ENCODE results near the gene PTPRD. TPM values are rescaled to one million over a fixed set of nuclear protein-coding genes. Genes with fewer than 3 reads are reported as not detected.

Gene PTPRD
- total RNA-seq, 1 experiment from 2014 or later = 0.02 TPM

DNA sequence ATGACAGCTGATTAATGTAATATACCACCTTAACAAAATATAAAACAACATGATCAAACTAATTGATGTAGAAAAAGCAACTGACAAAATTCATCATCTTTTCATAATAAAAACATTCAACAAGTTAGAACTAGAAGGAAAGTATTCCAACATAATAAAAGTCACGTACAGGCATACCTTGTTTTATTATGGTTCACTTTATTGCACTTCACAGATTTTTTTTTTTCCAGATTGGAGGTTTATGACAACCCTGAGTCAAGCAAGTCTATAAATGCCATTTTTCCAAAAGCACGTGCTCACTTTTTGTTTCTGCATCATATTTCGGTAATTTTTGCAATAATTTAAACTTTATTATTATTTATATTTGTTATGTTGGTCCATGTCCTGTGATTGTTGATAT lies 1120.3 kb downstream of the PTPRD start:
- H3K4me3 ChIP-seq (replicated peaks in 1 of 2; ENCODE audit: low read depth in 1 of 2, low read length in 2 of 2) = no peak overlapping the region
- no peaks in the 10 kb centered on the region for H3K36me3 ChIP-seq (ENCODE audit: control insufficient read depth in 1 of 2, insufficient read depth in 2 of 2, low read length in 2 of 2)
- no peak for DNase-seq (ENCODE audit: low read depth, low spot score)
- no peaks in the 10 kb centered on the region for H4K20me1 ChIP-seq (ENCODE audit: insufficient read depth)
- peaks cover 16 to 22% of the 10 kb centered on the region in 2 experiments; a peak in 3 of 4 replicates for H3K9me3 ChIP-seq (ENCODE audit: control insufficient read depth in 1 of 2, insufficient read depth in 1 of 2, low read depth in 1 of 2, low read length in 2 of 2)
- CTCF ChIA-PET = no interaction called here
- no peak overlapping the region for H3K9ac ChIP-seq (ENCODE audit: low read length)
- H3K9me2 ChIP-seq (ENCODE audit: insufficient read depth) = no peaks in the 10 kb centered on the region
- no peak overlapping the region for H3K4me2 ChIP-seq (ENCODE audit: low read length)
- intact Hi-C loops (cut with micrococcal nuclease) = no loop called here
- TF ChIP-seq, protein P1, sequence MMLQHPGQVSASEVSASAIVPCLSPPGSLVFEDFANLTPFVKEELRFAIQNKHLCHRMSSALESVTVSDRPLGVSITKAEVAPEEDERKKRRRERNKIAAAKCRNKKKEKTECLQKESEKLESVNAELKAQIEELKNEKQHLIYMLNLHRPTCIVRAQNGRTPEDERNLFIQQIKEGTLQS (IDR thresholded peaks at IDR 0.05) = no peak
- no peak for TF ChIP-seq CEBPB (IDR thresholded peaks at IDR 0.05; ENCODE audit: low read depth)
- no peak for TF ChIP-seq ELF1 (IDR thresholded peaks at IDR 0.05; ENCODE audit: borderline replicate concordance, low read depth)
- no peak overlapping the region for H2AFZ ChIP-seq (ENCODE audit: low read depth, low read length, poor library complexity, severe bottlenecking)
- ATAC-seq = no peak
- POLR2A ChIA-PET = no interaction called here
- RAD21 ChIA-PET (ENCODE audit: low non-redundant PET in 1 of 2, low total read pairs in 2 of 2, uncharacterized antibody in 2 of 2, unreplicated experiment in 2 of 2) = no interaction called here
- H3K27ac ChIP-seq (ENCODE audit: low read depth, low read length) = no peak overlapping the region
- no peaks in the 10 kb centered on the region for H3K79me2 ChIP-seq (ENCODE audit: insufficient read depth, low read length)
- no TSS peak for BruUV-seq (replicated peaks)
- no peaks in the 10 kb centered on the region for H3K27me3 ChIP-seq (ENCODE audit: insufficient read depth, low read length)
- no peaks in the 10 kb centered on the region for H3K4me1 ChIP-seq (ENCODE audit: control insufficient read depth in 1 of 2, insufficient read depth in 2 of 2, low read length in 2 of 2)

DNA sequence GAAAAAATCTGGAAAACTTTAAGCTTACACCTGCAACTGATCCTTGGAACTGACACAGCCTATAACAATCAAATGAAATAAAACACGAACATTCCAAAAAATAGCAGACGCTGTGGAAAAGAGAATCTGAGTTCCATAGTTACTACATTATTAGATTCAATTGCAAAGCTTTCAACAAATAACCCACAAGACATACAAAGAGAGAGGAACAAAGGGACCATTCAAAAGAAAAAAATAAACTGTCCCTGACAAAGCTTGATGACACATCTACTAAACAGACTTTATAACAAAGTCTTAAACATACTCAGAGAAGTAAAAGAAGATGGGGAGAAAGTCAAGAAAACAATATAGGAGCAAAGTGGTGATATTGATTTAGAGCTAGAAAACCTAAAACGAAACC lies 1123.6 kb downstream of the PTPRD start:
- H3K9me3 ChIP-seq (ENCODE audit: control insufficient read depth in 1 of 2, insufficient read depth in 1 of 2, low read depth in 1 of 2, low read length in 2 of 2) = peaks cover 12 to 16% of the 10 kb centered on the region in 2 experiments; a peak in 3 of 4 replicates
- H3K9ac ChIP-seq (ENCODE audit: low read length) = no peak overlapping the region
- ChIA-PET CTCF (no interaction called here), RAD21 (ENCODE audit: low non-redundant PET in 1 of 2, low total read pairs in 2 of 2, uncharacterized antibody in 2 of 2, unreplicated experiment in 2 of 2) (no interaction called here), POLR2A (no interaction called here)
- no peak for DNase-seq (ENCODE audit: low read depth, low spot score)
- BruUV-seq (replicated peaks) = no TSS peak
- no peak overlapping the region for H2AFZ ChIP-seq (ENCODE audit: low read depth, low read length, poor library complexity, severe bottlenecking)
- no peak for TF ChIP-seq YY1 (IDR thresholded peaks at IDR 0.05; ENCODE audit: extremely low read depth, insufficient replicate concordance, low read depth, low read length)
- no peak for TF ChIP-seq CBX3 (IDR thresholded peaks at IDR 0.05; ENCODE audit: low read depth)
- no peak for TF ChIP-seq SIN3A (IDR thresholded peaks at IDR 0.05; ENCODE audit: low read depth)
- TF ChIP-seq ZFX (IDR thresholded peaks at IDR 0.05) = no peak
- no peak for TF ChIP-seq EZH2phosphoT487 (IDR thresholded peaks at IDR 0.05; ENCODE audit: borderline replicate concordance)
- no peak for TF ChIP-seq TCF7L2 (IDR thresholded peaks at IDR 0.05; ENCODE audit: borderline replicate concordance, extremely low read depth, insufficient read depth, insufficient read length)
- no peak for TF ChIP-seq POLR2A (IDR thresholded peaks at IDR 0.05; ENCODE audit: borderline replicate concordance, extremely low read depth, insufficient read depth, insufficient read length)
- TF ChIP-seq ZNF274 (IDR thresholded peaks at IDR 0.05; ENCODE audit: low read depth, low read length) = no peak
- TF ChIP-seq EGR1 (IDR thresholded peaks at IDR 0.05; ENCODE audit: low read depth) = no peak
- no peak for TF ChIP-seq CEBPB (IDR thresholded peaks at IDR 0.05; ENCODE audit: low read depth)
- TF ChIP-seq REST (IDR thresholded peaks at IDR 0.05; ENCODE audit: low read depth) = no peak
- no peak for TF ChIP-seq JUND (IDR thresholded peaks at IDR 0.05)
- no peak for TF ChIP-seq EZH2 (IDR thresholded peaks at IDR 0.05)
- TF ChIP-seq RAD21 (IDR thresholded peaks at IDR 0.05; ENCODE audit: low read depth) = no peak
- TF ChIP-seq, protein P2, sequence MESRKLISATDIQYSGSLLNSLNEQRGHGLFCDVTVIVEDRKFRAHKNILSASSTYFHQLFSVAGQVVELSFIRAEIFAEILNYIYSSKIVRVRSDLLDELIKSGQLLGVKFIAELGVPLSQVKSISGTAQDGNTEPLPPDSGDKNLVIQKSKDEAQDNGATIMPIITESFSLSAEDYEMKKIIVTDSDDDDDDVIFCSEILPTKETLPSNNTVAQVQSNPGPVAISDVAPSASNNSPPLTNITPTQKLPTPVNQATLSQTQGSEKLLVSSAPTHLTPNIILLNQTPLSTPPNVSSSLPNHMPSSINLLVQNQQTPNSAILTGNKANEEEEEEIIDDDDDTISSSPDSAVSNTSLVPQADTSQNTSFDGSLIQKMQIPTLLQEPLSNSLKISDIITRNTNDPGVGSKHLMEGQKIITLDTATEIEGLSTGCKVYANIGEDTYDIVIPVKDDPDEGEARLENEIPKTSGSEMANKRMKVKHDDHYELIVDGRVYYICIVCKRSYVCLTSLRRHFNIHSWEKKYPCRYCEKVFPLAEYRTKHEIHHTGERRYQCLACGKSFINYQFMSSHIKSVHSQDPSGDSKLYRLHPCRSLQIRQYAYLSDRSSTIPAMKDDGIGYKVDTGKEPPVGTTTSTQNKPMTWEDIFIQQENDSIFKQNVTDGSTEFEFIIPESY (IDR thresholded peaks at IDR 0.05; ENCODE audit: extremely low read depth, insufficient replicate concordance, low read length) = no peak
- H3K27me3 ChIP-seq (ENCODE audit: insufficient read depth, low read length) = no peaks in the 10 kb centered on the region
- H3K9me2 ChIP-seq (ENCODE audit: insufficient read depth) = no peaks in the 10 kb centered on the region
- no peaks in the 10 kb centered on the region for H4K20me1 ChIP-seq (ENCODE audit: insufficient read depth)
- intact Hi-C loops (cut with micrococcal nuclease) = no loop called here
- H3K27ac ChIP-seq (ENCODE audit: low read depth, low read length) = no peak overlapping the region
- ATAC-seq = no peak
- no peaks in the 10 kb centered on the region for H3K36me3 ChIP-seq (ENCODE audit: control insufficient read depth in 1 of 2, insufficient read depth in 2 of 2, low read length in 2 of 2)
- H3K4me2 ChIP-seq (ENCODE audit: low read length) = no peak overlapping the region
- no peak overlapping the region for H3K4me3 ChIP-seq (replicated peaks in 1 of 2; ENCODE audit: low read depth in 1 of 2, low read length in 2 of 2)
- H3K79me2 ChIP-seq (ENCODE audit: insufficient read depth, low read length) = no peaks in the 10 kb centered on the region
- no peaks in the 10 kb centered on the region for H3K4me1 ChIP-seq (ENCODE audit: control insufficient read depth in 1 of 2, insufficient read depth in 2 of 2, low read length in 2 of 2)
